ENCODE data around the gene PDIA4.
"Not testable (repeated sequence)": the region's sequence is repeated elsewhere in the genome, so short reads cannot be mapped to it uniquely, and the experiment has no call there.

PDIA4 gene

GRCh38 chr7:149071182-149071635 is 42.9 kb upstream of the PDIA4 start:
- in situ Hi-C loops (cut with MboI; ENCODE audit: low sequenced_read_pairs, unreplicated experiment) = no loop called here
- no peak for DNase-seq (ENCODE audit: low spot score)
- no peak for TF ChIP-seq CTCF (IDR thresholded peaks at IDR 0.05; ENCODE audit: borderline replicate concordance, control extremely low read depth, extremely low read depth, insufficient read depth, missing control alignments)

- in situ Hi-C loops (cut with MboI; ENCODE audit: low sequenced_read_pairs, unreplicated experiment) = no loop called here
- TF ChIP-seq CTCF (IDR thresholded peaks at IDR 0.05; ENCODE audit: borderline replicate concordance, control extremely low read depth, extremely low read depth, insufficient read depth, missing control alignments) = no peak
- no peak for DNase-seq (ENCODE audit: low spot score)
These were observed 42.2 kb upstream of the PDIA4 start for GRCh38 chr7:149070372-149071125.

GRCh38 chr7:149067869-149068268 is 39.6 kb upstream of the PDIA4 start:
- in situ Hi-C loops (cut with MboI; ENCODE audit: low sequenced_read_pairs, unreplicated experiment) = no loop called here
- DNase-seq (ENCODE audit: low spot score) = no peak
- TF ChIP-seq CTCF (IDR thresholded peaks at IDR 0.05; ENCODE audit: borderline replicate concordance, control extremely low read depth, extremely low read depth, insufficient read depth, missing control alignments) = no peak

GRCh38 chr7:149063476-149063875 is 35.2 kb upstream of the PDIA4 start:
- in situ Hi-C loops (cut with MboI; ENCODE audit: low sequenced_read_pairs, unreplicated experiment) = no loop called here
- TF ChIP-seq CTCF (IDR thresholded peaks at IDR 0.05; ENCODE audit: borderline replicate concordance, control extremely low read depth, extremely low read depth, insufficient read depth, missing control alignments) = no peak
- no peak for DNase-seq (ENCODE audit: low spot score)

- in situ Hi-C loops (cut with MboI; ENCODE audit: low sequenced_read_pairs, unreplicated experiment); DNase-seq (ENCODE audit: low spot score): not testable (repeated sequence)
These were observed 34.1 kb upstream of the PDIA4 start for GRCh38 chr7:149062217-149062899.

- no peak for DNase-seq (ENCODE audit: low spot score)
- no peak for TF ChIP-seq CTCF (IDR thresholded peaks at IDR 0.05; ENCODE audit: borderline replicate concordance, control extremely low read depth, extremely low read depth, insufficient read depth, missing control alignments)
- in situ Hi-C loops (cut with MboI; ENCODE audit: low sequenced_read_pairs, unreplicated experiment) = no loop called here
These were observed 31.9 kb upstream of the PDIA4 start for GRCh38 chr7:149060156-149060555.

GRCh38 chr7:149053885-149054284 is 25.6 kb upstream of the PDIA4 start:
- DNase-seq (ENCODE audit: low spot score) = no peak
- in situ Hi-C loops (cut with MboI; ENCODE audit: low sequenced_read_pairs, unreplicated experiment) = no loop called here
- no peak for TF ChIP-seq CTCF (IDR thresholded peaks at IDR 0.05; ENCODE audit: borderline replicate concordance, control extremely low read depth, extremely low read depth, insufficient read depth, missing control alignments)

All from GM13976 (cell line).